ENCODE results near the gene ZNRF2. TPM values are rescaled to one million over a fixed set of nuclear protein-coding genes. Genes with fewer than 3 reads are reported as not detected.
A peak's percentile ranks its signal among the peaks of the same experiment; 100 is the strongest.

ZNRF2 gene
- polyA plus RNA-seq, 1 donor (not counting 4 experiments of a cell fraction or from before 2014, with no cell fraction given), result 7.0 TPM

DNA sequence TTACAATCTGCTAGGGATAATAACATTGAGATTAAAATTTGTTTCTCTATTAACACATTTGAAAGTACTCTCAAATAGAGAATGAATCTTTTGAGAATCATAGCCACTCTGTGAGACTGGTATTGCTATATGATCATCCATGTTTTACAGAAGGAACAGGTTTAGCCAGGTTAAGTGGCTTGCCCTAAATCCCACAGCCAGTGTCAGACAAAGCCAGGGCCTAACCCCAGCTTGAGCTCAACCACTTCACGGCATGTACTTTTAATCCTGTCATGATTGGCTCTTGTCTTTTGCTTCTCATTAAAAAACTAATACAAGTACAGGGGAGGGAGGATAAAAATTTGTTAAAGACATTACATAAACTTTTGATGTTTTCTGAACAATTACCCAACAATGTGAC lies 3.8 kb upstream of the ZNRF2 start:
- TF ChIP-seq EZH2 (IDR thresholded peaks at IDR 0.05; ENCODE audit: low read length) (no peak), CTCF (optimal IDR thresholded peaks at IDR 0.05 in 1 of 3, IDR thresholded peaks at IDR 0.05 in 1 of 3, conservative IDR thresholded peaks at IDR 0.05 in 1 of 3; ENCODE audit: extremely low read depth in 1 of 3, insufficient read depth in 2 of 3, low read length in 3 of 3) (no peak)
- Histone ChIP-seq H3K79me2 (ENCODE audit: control insufficient read depth, insufficient read depth, low read length) (no peaks in the 10 kb centered on the region), H3K4me1 (ENCODE audit: control insufficient read depth, extremely low read depth, insufficient read depth, low read length) (peaks cover 6% of the 10 kb centered on the region), H3K27ac (ENCODE audit: control insufficient read depth, insufficient read depth, low read length) (no peak overlapping the region), H3K9me3 (ENCODE audit: control insufficient read depth, low read depth, low read length) (no peaks in the 10 kb centered on the region), H3K4me2 (ENCODE audit: control insufficient read depth, extremely low read depth, insufficient read depth, low read depth, low read length) (no peak overlapping the region), H3K9me1 (ENCODE audit: control insufficient read depth, extremely low read depth, insufficient read depth, low read length) (no peaks in the 10 kb centered on the region), H3K36me3 (ENCODE audit: control insufficient read depth in 2 of 2, extremely low read depth in 1 of 2, insufficient read depth in 2 of 2, low read length in 2 of 2) (no peaks in the 10 kb centered on the region), H3K4me3 (ENCODE audit: control insufficient read depth in 2 of 3, extremely low read depth in 1 of 3, insufficient read depth in 2 of 3, low read depth in 1 of 3, low read length in 3 of 3) (no peak overlapping the region), H2AFZ (ENCODE audit: control insufficient read depth, low read length) (no peak overlapping the region), H3K27me3 (ENCODE audit: control insufficient read depth, extremely low read depth, insufficient read depth, low read length) (no peaks in the 10 kb centered on the region), H3K9ac (ENCODE audit: control insufficient read depth, extremely low read depth, insufficient read depth, low read length) (no peak overlapping the region), H4K20me1 (ENCODE audit: control insufficient read depth, extremely low read depth, insufficient read depth, low read length) (no peaks in the 10 kb centered on the region)
- FAIRE-seq (no peak), DNase-seq (ENCODE audit: low read depth, low spot score) (no peak)
- dilution Hi-C loops (cut with MboI; ENCODE audit: extremely low pct_ligation_motif_present, low sequenced_read_pairs), result no loop called here

GRCh38 chr7:30281263-30281662 lies 3.1 kb upstream of the ZNRF2 start:
- TF ChIP-seq CTCF (optimal IDR thresholded peaks at IDR 0.05 in 1 of 3, IDR thresholded peaks at IDR 0.05 in 1 of 3, conservative IDR thresholded peaks at IDR 0.05 in 1 of 3; ENCODE audit: extremely low read depth in 1 of 3, insufficient read depth in 2 of 3, low read length in 3 of 3) (no peak), EZH2 (IDR thresholded peaks at IDR 0.05; ENCODE audit: low read length) (no peak)
- FAIRE-seq, result peak; percentile 39
- Histone ChIP-seq H3K4me2 (ENCODE audit: control insufficient read depth, extremely low read depth, insufficient read depth, low read depth, low read length) (no peak overlapping the region), H3K27ac (ENCODE audit: control insufficient read depth, insufficient read depth, low read length) (no peak overlapping the region), H3K9me3 (ENCODE audit: control insufficient read depth, low read depth, low read length) (no peaks in the 10 kb centered on the region), H3K79me2 (ENCODE audit: control insufficient read depth, insufficient read depth, low read length) (peaks cover 6% of the 10 kb centered on the region), H3K4me3 (ENCODE audit: control insufficient read depth in 2 of 3, extremely low read depth in 1 of 3, insufficient read depth in 2 of 3, low read depth in 1 of 3, low read length in 3 of 3) (no peak overlapping the region), H4K20me1 (ENCODE audit: control insufficient read depth, extremely low read depth, insufficient read depth, low read length) (no peaks in the 10 kb centered on the region), H3K36me3 (ENCODE audit: control insufficient read depth in 2 of 2, extremely low read depth in 1 of 2, insufficient read depth in 2 of 2, low read length in 2 of 2) (no peaks in the 10 kb centered on the region), H3K9me1 (ENCODE audit: control insufficient read depth, extremely low read depth, insufficient read depth, low read length) (no peaks in the 10 kb centered on the region), H3K9ac (ENCODE audit: control insufficient read depth, extremely low read depth, insufficient read depth, low read length) (no peak overlapping the region), H3K27me3 (ENCODE audit: control insufficient read depth, extremely low read depth, insufficient read depth, low read length) (no peaks in the 10 kb centered on the region), H2AFZ (ENCODE audit: control insufficient read depth, low read length) (no peak overlapping the region), H3K4me1 (ENCODE audit: control insufficient read depth, extremely low read depth, insufficient read depth, low read length) (peaks cover 6% of the 10 kb centered on the region)
- DNase-seq (ENCODE audit: low read depth, low spot score), result no peak
- dilution Hi-C loops (cut with MboI; ENCODE audit: extremely low pct_ligation_motif_present, low sequenced_read_pairs), result no loop called here
